RPMI7951 (cell line): ENCODE data around the gene NAT8. TPM values are rescaled to one million over a fixed set of nuclear protein-coding genes. Genes with fewer than 3 reads are reported as not detected.
"Not testable (repeated sequence)": the region's sequence is repeated elsewhere in the genome, so short reads cannot be mapped to it uniquely, and the experiment has no call there.

ENCODE experiments used
- DNase-seq: peaks from one replicate; pipeline ENCODE4 v3.0.0-alpha.2; 2012; ENCODE audit warnings: low read depth
- total RNA-seq: library from RNA; depleted of rRNA; stranded (reverse); fragments of >200 nt; shearing (Covaris generic); gene quantifications from 2 replicates; pipeline ENCODE4 v1.2.3, GENCODE V29; 2014; rRNA removed

NAT8 gene
- not detected in 2 replicates for total RNA-seq

- no peak for DNase-seq
Measured at GRCh38 chr2:73642338-73643018, at the start of gene NAT8. NAT8 (minus strand) TSS chr2:73642422; CDS start chr2:73641628, 794 bp downstream.

DNA sequence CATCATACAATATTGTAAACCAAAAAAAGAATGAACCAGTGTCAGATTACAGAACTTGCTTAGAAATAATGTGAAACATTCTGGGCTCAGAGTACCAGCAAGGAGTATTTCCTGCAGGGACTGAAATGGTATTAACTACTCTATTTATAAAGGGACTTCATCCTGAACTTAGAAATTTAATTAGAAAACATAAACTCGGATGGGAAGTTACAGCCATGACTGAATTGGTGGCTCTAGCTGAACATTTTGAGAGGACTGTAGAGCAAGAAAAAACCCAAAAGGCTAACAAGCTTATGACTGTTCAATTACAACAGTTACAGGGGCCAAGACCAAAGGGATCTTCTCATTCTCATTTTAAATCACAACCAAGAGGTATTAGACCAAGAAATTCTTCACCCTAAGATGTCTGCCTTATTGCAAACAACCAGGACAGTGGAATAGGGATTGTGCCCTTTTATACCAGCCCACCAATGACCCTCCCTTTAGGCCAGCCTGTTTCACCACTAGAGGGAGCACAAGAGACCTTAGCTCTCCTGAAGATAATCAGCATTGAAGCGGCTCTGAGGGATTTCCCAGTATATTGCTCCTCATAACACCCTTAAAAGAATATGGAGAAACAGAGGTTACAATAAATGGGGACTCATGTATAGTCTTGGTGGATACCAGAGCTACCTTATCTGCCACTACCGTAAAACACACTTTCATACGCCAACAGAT lies 48.3 kb upstream of the NAT8 start:
- DNase-seq: peak; percentile 41

- not testable (repeated sequence) for DNase-seq
Measured at GRCh38 chr2:73688494-73688893, 46.3 kb upstream of the NAT8 start.

DNA sequence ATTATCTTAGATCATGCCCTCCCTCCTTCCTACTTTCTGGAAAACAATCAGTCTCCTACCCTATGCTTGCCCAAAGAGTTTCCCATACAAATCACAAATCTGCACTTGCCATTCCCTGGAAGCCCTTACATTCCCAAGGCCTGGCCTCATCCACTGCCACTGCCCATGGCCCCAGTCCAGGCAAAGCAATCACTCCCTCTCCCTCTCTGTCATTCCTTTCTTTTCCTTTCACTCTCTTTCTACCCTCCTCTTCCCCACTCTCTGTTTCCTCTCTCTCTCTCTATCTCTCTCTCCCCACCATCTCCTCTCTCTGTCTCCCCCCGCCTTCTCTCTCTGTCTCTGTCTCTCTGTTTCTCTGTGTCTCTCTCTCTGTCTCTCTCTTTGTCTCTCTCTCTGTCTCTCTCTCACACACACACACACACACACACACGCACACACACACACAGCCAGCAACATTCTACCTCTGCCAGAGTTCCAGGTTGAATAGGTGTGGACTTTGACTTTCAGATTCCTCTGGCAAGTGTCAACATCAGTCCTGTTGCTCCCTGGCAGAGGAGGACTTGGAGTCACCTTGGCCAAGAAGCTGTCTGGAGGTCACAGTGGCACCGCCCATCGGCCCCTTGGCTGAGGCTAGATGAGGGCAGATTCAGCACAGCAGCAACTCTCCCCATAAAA lies 43.7 kb upstream of the NAT8 start:
- no peak for DNase-seq

GRCh38 chr2:73684905-73685304 lies 42.7 kb upstream of the NAT8 start:
- DNase-seq: not testable (repeated sequence)

DNA sequence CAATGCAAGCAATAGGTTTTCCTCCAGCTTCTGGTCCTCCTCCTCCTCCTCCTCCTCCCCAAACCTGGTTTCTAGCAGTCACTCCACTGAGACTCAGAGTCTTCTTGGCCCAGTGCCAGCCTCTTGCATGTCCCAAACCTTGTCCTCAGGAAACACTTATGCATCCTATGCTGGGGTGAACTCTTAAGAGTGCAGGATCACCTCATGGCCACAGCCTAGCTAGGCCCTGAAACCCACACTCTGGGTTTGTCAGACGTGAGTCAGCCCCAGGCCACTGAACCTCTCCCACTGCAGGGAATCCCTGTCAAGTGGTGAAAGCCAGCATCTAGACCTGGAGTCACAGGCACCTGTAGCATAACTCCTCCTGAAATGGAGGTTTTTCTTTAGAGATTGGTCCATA lies 42.1 kb upstream of the NAT8 start:
- peak; percentile 3 for DNase-seq

DNA sequence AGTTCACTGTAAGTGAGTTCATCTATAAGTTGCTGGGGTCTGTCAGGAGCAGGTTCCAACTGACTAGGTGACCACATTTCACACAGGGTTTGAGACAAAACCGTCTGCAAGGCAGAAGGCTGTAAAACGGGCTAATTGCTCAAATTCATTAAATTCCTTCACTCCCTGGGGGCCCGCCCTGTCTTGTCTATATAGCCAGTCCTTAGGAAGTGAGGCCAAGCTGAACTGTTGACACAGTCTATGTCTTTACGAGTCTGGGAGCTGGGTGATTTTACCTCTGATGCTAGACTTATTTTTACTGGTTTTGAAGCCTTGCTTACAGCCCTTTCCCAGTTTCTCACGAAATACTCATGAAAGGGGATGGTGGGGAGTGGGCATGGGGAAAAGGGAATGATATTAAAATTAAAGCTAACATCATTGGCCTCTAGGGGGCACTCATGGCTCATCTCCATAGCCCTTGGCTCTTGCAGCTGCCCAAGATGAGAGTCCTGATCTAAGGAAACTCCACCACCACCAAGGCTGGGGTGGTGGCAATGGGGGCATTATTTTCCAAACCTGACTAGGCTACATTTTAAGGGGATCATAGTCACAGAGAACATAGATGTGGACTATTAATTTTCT lies 37.8 kb upstream of the NAT8 start:
- peak; percentile 37 for DNase-seq

DNA sequence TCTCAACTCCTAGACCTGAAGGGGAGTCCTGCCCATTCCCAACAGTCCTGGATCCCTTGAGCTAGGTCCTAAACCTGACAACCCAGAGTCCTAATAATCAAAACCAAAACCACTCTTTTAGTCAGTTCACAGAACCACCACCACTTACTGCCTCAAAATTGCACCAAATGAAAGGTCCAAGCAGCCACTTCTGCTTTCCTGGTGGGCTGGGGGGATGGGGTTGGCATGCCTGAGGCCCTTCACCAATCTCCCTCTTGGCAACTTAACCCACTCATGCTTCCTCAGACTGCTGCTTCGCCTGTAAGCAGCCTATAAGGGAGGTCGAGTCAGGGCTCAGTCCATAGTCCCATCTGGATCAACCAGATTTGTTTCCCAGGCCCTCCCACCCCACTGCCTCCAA lies 37.0 kb upstream of the NAT8 start:
- not testable (repeated sequence) for DNase-seq

- not testable (repeated sequence) for DNase-seq
Measured at GRCh38 chr2:73678008-73678407, 35.8 kb upstream of the NAT8 start.

GRCh38 chr2:73676211-73676610 lies 34.0 kb upstream of the NAT8 start:
- DNase-seq: not testable (repeated sequence)

DNA sequence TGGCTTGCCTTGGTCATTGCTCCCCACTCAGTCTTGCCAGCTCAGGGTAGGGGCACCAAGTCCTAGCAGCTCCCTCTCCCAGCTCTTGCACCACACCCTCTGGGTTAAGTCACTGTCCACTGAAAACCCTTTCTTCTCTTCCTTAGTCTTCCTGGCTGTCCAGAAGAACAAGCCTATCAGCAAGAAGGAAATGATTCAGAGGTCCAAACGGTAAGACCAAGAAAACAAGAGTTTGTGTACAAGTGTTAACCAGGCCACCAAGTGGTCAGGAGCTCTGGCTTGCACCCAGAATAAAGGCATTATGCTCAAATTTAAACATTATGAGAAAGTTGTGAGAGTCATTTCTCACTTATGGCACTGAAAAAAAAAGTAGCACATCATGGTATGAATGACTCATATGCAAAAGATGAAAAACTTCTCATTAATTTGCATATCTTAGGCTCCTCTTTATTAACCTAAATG lies 32.5 kb upstream of the NAT8 start:
- DNase-seq: not testable (repeated sequence)

- DNase-seq: not testable (repeated sequence)
Measured at GRCh38 chr2:73669976-73670375, 27.8 kb upstream of the NAT8 start.

DNA sequence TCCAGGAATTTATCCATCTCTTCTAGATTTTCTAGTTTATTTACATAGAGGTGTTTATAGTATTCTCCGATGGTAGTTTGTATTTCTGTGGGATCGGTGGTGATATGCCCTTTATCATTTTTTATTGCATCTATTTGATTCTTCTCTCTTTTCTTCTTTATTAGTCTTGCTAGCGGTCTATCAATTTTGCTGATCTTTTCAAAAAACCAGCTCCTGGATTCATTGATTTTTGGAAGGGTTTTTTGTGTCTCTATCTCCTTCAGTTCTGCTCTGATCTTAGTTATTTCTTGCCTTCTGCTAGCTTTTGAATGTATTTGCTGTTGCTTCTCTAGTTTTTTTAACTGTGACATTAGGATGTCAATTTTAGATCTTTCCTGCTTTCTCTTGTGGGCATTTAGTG lies 25.0 kb upstream of the NAT8 start:
- DNase-seq: not testable (repeated sequence)

DNA sequence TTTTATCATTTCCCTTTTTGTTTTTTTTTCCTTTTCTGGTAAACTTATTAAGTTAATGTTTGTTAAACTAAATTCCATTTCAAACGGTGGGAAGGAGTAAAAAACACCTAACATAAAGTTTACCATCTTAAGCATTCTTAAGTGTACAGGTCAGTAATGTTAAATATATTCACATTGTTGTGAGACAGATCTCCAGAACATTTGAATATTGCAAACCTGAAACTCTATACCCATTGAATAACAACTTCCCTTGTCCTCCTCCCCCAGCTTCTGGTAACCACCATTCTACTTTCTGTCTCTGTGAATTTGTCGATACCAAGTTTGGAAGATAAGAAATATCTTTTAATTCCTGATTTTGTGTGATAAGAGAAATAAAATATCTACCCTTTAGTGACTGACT lies 12.0 kb upstream of the NAT8 start:
- DNase-seq: no peak

GRCh38 chr2:73652348-73652747 lies 10.1 kb upstream of the NAT8 start:
- DNase-seq: no peak

DNA sequence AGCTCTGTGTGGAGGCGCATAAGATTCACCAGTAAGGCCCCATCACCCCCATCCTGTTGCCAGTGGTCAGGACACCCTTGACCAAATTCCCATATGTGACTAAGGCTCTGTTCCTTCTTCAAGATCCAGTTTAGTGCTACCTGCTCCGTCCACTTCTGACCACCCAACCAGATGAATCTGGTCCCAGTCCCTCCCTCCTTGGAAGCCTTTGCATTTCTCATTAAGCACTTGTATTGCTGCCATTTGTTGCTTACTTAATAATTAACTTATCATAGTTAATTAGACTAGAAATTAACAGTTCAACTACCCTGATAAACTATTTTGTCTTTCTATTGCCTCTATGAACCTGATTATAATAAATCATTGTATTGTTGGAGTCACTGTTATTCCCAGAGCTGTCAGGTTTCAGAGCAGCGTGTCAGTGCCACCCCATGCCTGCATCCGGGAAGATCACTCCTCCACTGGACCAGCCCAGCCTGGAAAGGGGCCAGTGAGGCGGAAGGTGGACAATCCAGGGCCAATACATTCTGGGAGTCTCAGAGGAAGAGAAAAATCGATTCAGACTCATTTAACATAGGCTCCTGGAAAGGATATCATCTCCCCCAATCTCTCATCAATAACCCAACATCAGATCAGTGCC lies 9.5 kb upstream of the NAT8 start:
- no peak for DNase-seq

GRCh38 chr2:73647690-73648089 lies 5.5 kb upstream of the NAT8 start:
- DNase-seq: not testable (repeated sequence)

- DNase-seq: no peak
Measured at GRCh38 chr2:73641767-73642062, 507 bp downstream of the NAT8 start.

DNA sequence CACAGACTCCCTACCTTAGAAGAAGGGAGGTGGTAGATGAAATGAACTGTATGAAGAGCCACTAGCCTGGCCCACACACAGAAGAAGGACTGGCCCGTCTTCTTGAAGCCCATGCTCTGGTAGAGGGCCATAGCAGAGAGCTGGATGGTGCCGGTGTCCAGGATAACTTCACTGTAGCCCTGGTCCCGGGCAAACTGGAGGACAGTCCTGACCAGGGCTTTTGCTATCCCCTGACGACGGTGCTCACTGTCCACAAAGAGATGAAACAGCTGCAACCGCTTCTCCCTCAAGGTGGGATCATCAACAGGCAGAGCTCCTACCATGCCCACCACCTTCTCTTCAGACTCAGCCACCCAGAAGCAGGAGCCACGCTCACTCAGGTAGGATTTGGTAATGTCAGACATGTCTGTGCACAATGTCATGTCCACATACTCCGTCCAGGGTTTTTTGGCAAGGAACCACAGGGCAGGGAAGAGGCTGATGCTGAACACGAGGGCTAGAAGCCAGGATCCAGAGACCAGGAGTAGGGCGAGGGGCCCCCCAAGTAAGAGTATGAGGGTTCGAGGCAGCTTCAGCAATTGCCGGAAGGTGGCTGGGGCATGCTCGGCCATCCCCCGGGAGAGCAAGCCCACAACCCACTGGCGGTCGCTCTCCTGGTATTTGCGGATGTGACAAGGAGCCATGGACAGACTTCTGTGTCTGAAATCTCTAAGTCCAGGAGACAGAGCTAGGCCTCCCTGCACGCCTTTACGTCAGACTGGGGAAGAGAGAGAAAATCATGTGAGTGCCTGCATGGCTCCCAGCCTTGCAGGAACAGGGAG lies 1.1 kb downstream of the NAT8 start:
- no peak for DNase-seq

DNA sequence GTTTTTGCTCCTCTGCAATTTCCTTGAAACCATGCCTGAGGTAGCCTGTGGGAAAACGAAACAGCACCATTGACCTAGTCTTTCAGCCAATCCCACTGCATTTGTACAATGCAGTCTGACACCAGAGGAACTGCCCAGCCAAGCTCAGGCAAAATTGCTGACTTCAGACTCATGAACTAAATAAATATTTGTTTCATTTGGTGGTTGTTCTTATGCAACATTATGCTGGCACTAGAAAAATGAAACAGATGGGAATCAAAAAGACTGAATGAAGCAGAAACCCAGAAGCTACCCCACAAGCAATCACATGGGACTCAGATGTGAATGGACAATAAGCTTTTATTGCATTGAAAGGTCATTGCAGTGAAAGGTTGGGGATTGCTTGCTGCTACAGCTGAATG lies 1.7 kb downstream of the NAT8 start:
- DNase-seq: no peak

DNA sequence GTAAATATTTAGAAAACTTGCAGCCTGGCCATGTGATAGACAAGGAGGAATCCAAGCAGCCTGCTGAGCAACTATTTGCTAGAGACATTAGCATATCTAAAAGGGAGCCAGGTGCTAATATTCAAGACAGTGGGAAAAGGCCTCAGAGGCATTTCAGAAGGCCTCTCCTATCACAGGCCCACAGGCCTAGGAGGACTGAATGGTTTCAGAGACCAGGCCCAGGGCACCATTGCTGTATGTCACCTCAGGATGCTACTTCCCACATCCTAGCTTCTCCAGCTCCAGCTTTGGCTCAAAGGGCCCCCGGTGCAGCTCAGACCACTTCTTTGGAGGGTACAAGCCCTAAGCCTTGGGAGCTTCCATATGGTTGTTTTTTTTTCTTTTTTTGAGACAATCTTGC lies 3.8 kb downstream of the NAT8 start:
- no peak for DNase-seq
